HCT116 (cell line): ENCODE data around the gene PDE4A.

Experiments
- EGR1 ChIP-seq: IDR thresholded peaks from 2 replicates; pipeline ENCODE4 v1.6.1; 2012; ENCODE audit warnings: low read depth
- POLR2A ChIP-seq: IDR thresholded peaks from 2 replicates; pipeline ENCODE4 v1.7.0; 2011; ENCODE audit warnings: borderline replicate concordance; ENCODE audit not compliant: insufficient read depth, insufficient read length; ENCODE audit errors: extremely low read depth
- SRF ChIP-seq: IDR thresholded peaks from 2 replicates; pipeline ENCODE4 v1.6.1; 2012; ENCODE audit warnings: low read depth
- TF ChIP-seq, protein P1 (sequence below), 3 experiments: fragments of 200-600 bp in 1 of 3; sonication (generic) in 1 of 3; IDR thresholded peaks in 2 of 3; conservative IDR thresholded peaks in 1 of 3; 2 replicates each; pipeline ENCODE4 v1.5.1; 2012 to 2017; ENCODE audit warnings: low read depth in 2 of 3, low read length in 2 of 3, antibody characterized with exemption in 1 of 3, borderline replicate concordance in 1 of 3, control low read depth in 1 of 3, mild to moderate bottlenecking in 1 of 3, mixed read lengths in 1 of 3, mixed run types in 1 of 3, moderate library complexity in 1 of 3; ENCODE audit not compliant: insufficient read depth in 1 of 3

DNA sequence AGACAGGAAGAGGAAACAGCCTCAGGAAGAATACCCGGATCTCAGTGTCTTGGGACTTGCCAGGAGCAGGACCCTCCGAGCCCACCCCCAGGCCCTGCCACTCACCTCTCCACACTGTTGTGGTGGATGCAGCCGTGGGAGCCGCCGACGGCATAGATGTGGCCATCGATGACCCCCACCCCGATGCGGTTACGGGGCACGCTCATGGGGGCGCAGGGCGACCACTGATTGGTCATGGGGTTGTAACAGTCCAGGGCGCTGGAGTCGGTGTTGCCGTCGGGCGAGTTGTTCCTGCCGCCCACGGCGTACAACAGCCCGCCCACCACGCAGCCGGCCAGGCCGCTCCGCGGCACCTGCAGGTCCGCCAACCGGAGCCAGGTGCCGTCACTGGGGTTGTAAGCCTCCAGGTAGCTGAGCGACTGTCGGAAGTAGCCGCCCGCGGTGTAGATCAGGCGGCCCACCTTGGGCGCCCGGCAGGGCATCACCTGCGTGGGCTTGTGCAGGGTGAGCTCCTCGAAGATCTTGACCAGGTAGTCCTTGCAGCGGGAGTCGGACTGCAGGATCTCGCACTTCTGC, 71.2 kb downstream of the PDE4A start:
- no peak for TF ChIP-seq SRF
- TF ChIP-seq, protein P1, sequence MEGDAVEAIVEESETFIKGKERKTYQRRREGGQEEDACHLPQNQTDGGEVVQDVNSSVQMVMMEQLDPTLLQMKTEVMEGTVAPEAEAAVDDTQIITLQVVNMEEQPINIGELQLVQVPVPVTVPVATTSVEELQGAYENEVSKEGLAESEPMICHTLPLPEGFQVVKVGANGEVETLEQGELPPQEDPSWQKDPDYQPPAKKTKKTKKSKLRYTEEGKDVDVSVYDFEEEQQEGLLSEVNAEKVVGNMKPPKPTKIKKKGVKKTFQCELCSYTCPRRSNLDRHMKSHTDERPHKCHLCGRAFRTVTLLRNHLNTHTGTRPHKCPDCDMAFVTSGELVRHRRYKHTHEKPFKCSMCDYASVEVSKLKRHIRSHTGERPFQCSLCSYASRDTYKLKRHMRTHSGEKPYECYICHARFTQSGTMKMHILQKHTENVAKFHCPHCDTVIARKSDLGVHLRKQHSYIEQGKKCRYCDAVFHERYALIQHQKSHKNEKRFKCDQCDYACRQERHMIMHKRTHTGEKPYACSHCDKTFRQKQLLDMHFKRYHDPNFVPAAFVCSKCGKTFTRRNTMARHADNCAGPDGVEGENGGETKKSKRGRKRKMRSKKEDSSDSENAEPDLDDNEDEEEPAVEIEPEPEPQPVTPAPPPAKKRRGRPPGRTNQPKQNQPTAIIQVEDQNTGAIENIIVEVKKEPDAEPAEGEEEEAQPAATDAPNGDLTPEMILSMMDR (IDR thresholded peaks at IDR 0.05 in 2 of 3, conservative IDR thresholded peaks at IDR 0.05 in 1 of 3; ENCODE audit: borderline replicate concordance in 1 of 3, insufficient read depth in 1 of 3, low read depth in 2 of 3, low read length in 2 of 3), result no peak
- no peak for TF ChIP-seq EGR1
- TF ChIP-seq POLR2A, result no peak
